ENCODE results near the gene NXPE4.

- TF ChIP-seq EZH2 (optimal IDR thresholded peaks at IDR 0.05; ENCODE audit: low read depth, low read length): no peak
- TF ChIP-seq, protein P1, sequence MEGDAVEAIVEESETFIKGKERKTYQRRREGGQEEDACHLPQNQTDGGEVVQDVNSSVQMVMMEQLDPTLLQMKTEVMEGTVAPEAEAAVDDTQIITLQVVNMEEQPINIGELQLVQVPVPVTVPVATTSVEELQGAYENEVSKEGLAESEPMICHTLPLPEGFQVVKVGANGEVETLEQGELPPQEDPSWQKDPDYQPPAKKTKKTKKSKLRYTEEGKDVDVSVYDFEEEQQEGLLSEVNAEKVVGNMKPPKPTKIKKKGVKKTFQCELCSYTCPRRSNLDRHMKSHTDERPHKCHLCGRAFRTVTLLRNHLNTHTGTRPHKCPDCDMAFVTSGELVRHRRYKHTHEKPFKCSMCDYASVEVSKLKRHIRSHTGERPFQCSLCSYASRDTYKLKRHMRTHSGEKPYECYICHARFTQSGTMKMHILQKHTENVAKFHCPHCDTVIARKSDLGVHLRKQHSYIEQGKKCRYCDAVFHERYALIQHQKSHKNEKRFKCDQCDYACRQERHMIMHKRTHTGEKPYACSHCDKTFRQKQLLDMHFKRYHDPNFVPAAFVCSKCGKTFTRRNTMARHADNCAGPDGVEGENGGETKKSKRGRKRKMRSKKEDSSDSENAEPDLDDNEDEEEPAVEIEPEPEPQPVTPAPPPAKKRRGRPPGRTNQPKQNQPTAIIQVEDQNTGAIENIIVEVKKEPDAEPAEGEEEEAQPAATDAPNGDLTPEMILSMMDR (IDR thresholded peaks at IDR 0.05; ENCODE audit: low read length): no peak
Observed at GRCh38 chr11:114569801-114570200, 25.8 kb downstream of the NXPE4 start.
